ENCODE measurements around the gene AFF1.
"Not testable (repeated sequence)": the region's sequence is repeated elsewhere in the genome, so short reads cannot be mapped to it uniquely, and the experiment has no call there.

AFF1 gene

GRCh38 chr4:87118826-87119225 is 184.0 kb downstream of the AFF1 start:
- DNase-seq, result no peak

- no peak for DNase-seq
Observed at GRCh38 chr4:87120010-87120409, 185.2 kb downstream of the AFF1 start.

- no peak for DNase-seq
Observed at GRCh38 chr4:87120411-87121162, 185.8 kb downstream of the AFF1 start.

GRCh38 chr4:87121341-87122065 is 186.7 kb downstream of the AFF1 start:
- DNase-seq, result no peak

GRCh38 chr4:87122252-87122651 is 187.4 kb downstream of the AFF1 start:
- DNase-seq, result no peak

- DNase-seq, result no peak
Observed at GRCh38 chr4:87126056-87126455, 191.2 kb downstream of the AFF1 start.

GRCh38 chr4:87128006-87128705 is 193.3 kb downstream of the AFF1 start:
- DNase-seq, result no peak

GRCh38 chr4:87129681-87130080 is 194.9 kb downstream of the AFF1 start:
- no peak for DNase-seq

GRCh38 chr4:87130985-87131703 is 196.3 kb downstream of the AFF1 start:
- no peak for DNase-seq

GRCh38 chr4:87132035-87132434 is 197.2 kb downstream of the AFF1 start:
- DNase-seq, result no peak

GRCh38 chr4:87133183-87133582 is 198.4 kb downstream of the AFF1 start:
- no peak for DNase-seq

GRCh38 chr4:87134122-87134521 is 199.3 kb downstream of the AFF1 start:
- DNase-seq, result no peak

- no peak for DNase-seq
Observed at GRCh38 chr4:87141428-87141827, 206.6 kb downstream of the AFF1 start.

- no peak for DNase-seq
Observed at GRCh38 chr4:87144356-87144755, 209.5 kb downstream of the AFF1 start.

GRCh38 chr4:87145934-87146333 is 211.1 kb downstream of the AFF1 start:
- DNase-seq, result not testable (repeated sequence)

- DNase-seq, result no peak
Observed at GRCh38 chr4:87147116-87147515, 212.3 kb downstream of the AFF1 start.

- no peak for DNase-seq
Observed at GRCh38 chr4:87150498-87151261, 215.9 kb downstream of the AFF1 start.

GRCh38 chr4:87151730-87152129 is 216.9 kb downstream of the AFF1 start:
- no peak for DNase-seq

- no peak for DNase-seq
Observed at GRCh38 chr4:87152310-87153041, 217.7 kb downstream of the AFF1 start.

GRCh38 chr4:87153078-87153870 is 218.5 kb downstream of the AFF1 start:
- no peak for DNase-seq

GRCh38 chr4:87165892-87166291 is 231.1 kb downstream of the AFF1 start:
- no peak for DNase-seq
